T-helper 9 cell (primary cell): Measurements from ENCODE around the gene MAP1LC3B2.

Source experiments
- DNase-seq: peaks from one replicate; pipeline ENCODE4 v3.0.0-alpha.2; 2020

MAP1LC3B2 gene

GRCh38 chr12:116597886-116598285 lies 38.7 kb downstream of the MAP1LC3B2 start:
- no peak for DNase-seq

GRCh38 chr12:116598311-116599284 lies 39.4 kb downstream of the MAP1LC3B2 start:
- no peak for DNase-seq

- DNase-seq: peak; percentile 50
Observed at GRCh38 chr12:116599285-116600136, 40.3 kb downstream of the MAP1LC3B2 start.

GRCh38 chr12:116600959-116601918 lies 42.1 kb downstream of the MAP1LC3B2 start:
- DNase-seq: no peak

- DNase-seq: no peak
Observed at GRCh38 chr12:116601933-116602810, 43.0 kb downstream of the MAP1LC3B2 start.

- DNase-seq: no peak
Observed at GRCh38 chr12:116603546-116604177, 44.5 kb downstream of the MAP1LC3B2 start.

GRCh38 chr12:116604178-116604895 lies 45.2 kb downstream of the MAP1LC3B2 start:
- DNase-seq: no peak

GRCh38 chr12:116604951-116605641 lies 45.9 kb downstream of the MAP1LC3B2 start:
- no peak for DNase-seq

- DNase-seq: no peak
Observed at GRCh38 chr12:116606397-116606796, 47.2 kb downstream of the MAP1LC3B2 start.

- DNase-seq: no peak
Observed at GRCh38 chr12:116607039-116607438, 47.9 kb downstream of the MAP1LC3B2 start.

GRCh38 chr12:116609319-116610114 lies 50.3 kb downstream of the MAP1LC3B2 start:
- peak; percentile 12 for DNase-seq

- no peak for DNase-seq
Observed at GRCh38 chr12:116610971-116611541, 51.9 kb downstream of the MAP1LC3B2 start.

GRCh38 chr12:116612436-116612835 lies 53.3 kb downstream of the MAP1LC3B2 start:
- no peak for DNase-seq

GRCh38 chr12:116613256-116613655 lies 54.1 kb downstream of the MAP1LC3B2 start:
- DNase-seq: no peak

- DNase-seq: no peak
Observed at GRCh38 chr12:116614194-116614915, 55.2 kb downstream of the MAP1LC3B2 start.

- DNase-seq: no peak
Observed at GRCh38 chr12:116615141-116615861, 56.1 kb downstream of the MAP1LC3B2 start.
